HEK293T (cell line): ENCODE measurements around the gene PPP6R1.

Experiments
- BHLHE40 ChIP-seq: fragments of 450-650 bp; IDR thresholded peaks from 2 replicates; pipeline ENCODE4 v1.6.1; 2016; ENCODE audit warnings: mild to moderate bottlenecking, moderate library complexity, borderline replicate concordance
- CTBP1 ChIP-seq: fragments of 450-650 bp; IDR thresholded peaks from 2 replicates; pipeline ENCODE4 v1.6.1; 2016; ENCODE audit warnings: borderline replicate concordance
- ELF4 ChIP-seq: fragments of 450-650 bp; IDR thresholded peaks from 2 replicates; pipeline ENCODE4 v1.6.1; 2017; ENCODE audit warnings: antibody characterized with exemption
- FOXK2 ChIP-seq: fragments of 450-650 bp; IDR thresholded peaks from 2 replicates; pipeline ENCODE4 v1.6.1; 2016; ENCODE audit warnings: mild to moderate bottlenecking
- FOXM1 ChIP-seq: fragments of 450-650 bp; IDR thresholded peaks from 2 replicates; pipeline ENCODE4 v1.6.1; 2017; ENCODE audit warnings: mild to moderate bottlenecking, borderline replicate concordance
- HDGF ChIP-seq: fragments of 450-650 bp; IDR thresholded peaks from 2 replicates; pipeline ENCODE4 v1.6.1; 2017; ENCODE audit warnings: antibody characterized with exemption, borderline replicate concordance
- NFRKB ChIP-seq: fragments of 450-650 bp; IDR thresholded peaks from 2 replicates; pipeline ENCODE4 v1.6.1; 2016; ENCODE audit warnings: mild to moderate bottlenecking, moderate library complexity
- SP1 ChIP-seq: fragments of 450-650 bp; IDR thresholded peaks from 2 replicates; pipeline ENCODE4 v1.6.1; 2017
- SUZ12 ChIP-seq: fragments of 450-650 bp; IDR thresholded peaks from 2 replicates; pipeline ENCODE4 v1.6.1; 2016; ENCODE audit warnings: mild to moderate bottlenecking
- ZNF384 ChIP-seq: fragments of 450-650 bp; IDR thresholded peaks from 2 replicates; pipeline ENCODE4 v1.6.1; 2016
- TF ChIP-seq, protein P1 (sequence below): fragments of 450-650 bp; IDR thresholded peaks from 2 replicates; pipeline ENCODE4 v1.6.1; 2016

DNA sequence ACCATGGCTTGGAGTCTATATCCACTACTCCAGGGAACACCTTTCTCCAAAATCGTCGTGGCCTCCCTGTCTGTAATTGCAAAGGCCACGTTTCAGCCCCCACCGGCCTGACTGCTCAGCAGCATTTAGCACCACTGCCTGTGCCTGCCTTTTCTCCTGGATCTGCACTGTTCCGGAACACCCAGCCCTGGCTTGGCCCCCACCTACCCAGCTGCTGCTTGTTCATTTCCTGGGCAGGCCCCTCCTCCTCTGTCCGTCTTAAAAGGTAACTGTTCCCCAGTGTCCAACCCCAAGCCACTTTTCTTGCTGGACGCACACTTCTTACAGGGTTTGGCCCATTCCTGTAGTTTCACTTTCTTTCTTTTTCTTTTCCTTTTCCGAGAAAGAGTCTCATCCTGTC lies 70.2 kb downstream of the PPP6R1 start:
- no peak for TF ChIP-seq SUZ12
- TF ChIP-seq ZNF384, result no peak
- TF ChIP-seq SP1, result no peak
- TF ChIP-seq BHLHE40, result no peak
- TF ChIP-seq FOXM1, result no peak
- TF ChIP-seq, protein P1, sequence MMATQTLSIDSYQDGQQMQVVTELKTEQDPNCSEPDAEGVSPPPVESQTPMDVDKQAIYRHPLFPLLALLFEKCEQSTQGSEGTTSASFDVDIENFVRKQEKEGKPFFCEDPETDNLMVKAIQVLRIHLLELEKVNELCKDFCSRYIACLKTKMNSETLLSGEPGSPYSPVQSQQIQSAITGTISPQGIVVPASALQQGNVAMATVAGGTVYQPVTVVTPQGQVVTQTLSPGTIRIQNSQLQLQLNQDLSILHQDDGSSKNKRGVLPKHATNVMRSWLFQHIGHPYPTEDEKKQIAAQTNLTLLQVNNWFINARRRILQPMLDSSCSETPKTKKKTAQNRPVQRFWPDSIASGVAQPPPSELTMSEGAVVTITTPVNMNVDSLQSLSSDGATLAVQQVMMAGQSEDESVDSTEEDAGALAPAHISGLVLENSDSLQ, result no peak
- no peak for TF ChIP-seq FOXK2
- no peak for TF ChIP-seq ELF4
- no peak for TF ChIP-seq HDGF
- no peak for TF ChIP-seq CTBP1
- TF ChIP-seq NFRKB, result no peak
